T-helper 1 cell treated with Interleukin-12 subunit alpha and Interleukin-12 subunit beta and Interleukin-4 antibody, amounts not matched to agents 30 ng/mL and 1 ng/mL, for 36 hours (primary cell): ENCODE results near the gene XPO6. TPM values are rescaled to one million over a fixed set of nuclear protein-coding genes. Genes with fewer than 3 reads are reported as not detected.

ENCODE experiments used
- intact Hi-C: fragments of 100-400 bp; cut with micrococcal nuclease; formaldehyde crosslinking; loops from one replicate; pipeline ENCODE4 v1.15.1; 2024
- total RNA-seq: library from RNA; stranded (reverse); gene quantifications from 2 replicates; pipeline ENCODE4 v1.2.3, GENCODE V29; 2022

The XPO6 gene
- total RNA-seq, 1 donor from 2014 or later = 207 TPM

GRCh38 chr16:28210979-28211588 is 681 bp downstream of the XPO6 start:
- intact Hi-C loops = loop anchor here (1.0 to 5.0 kb wide), 4 partner anchors 17 to 664 kb away; partner anchors contain the start of gene GTF3C1

GRCh38 chr16:28210264-28210663 is 1.5 kb downstream of the XPO6 start:
- intact Hi-C loops = loop anchor here (1.0 to 5.0 kb wide), 3 partner anchors 16 to 663 kb away; partner anchors contain the start of gene GTF3C1

GRCh38 chr16:28208824-28209223 is 2.9 kb downstream of the XPO6 start:
- intact Hi-C loops = no loop called here

- intact Hi-C loops = no loop called here
These were observed 3.6 kb downstream of the XPO6 start for GRCh38 chr16:28208131-28208530.

- intact Hi-C loops = no loop called here
These were observed 4.4 kb downstream of the XPO6 start for GRCh38 chr16:28207399-28207798.

DNA sequence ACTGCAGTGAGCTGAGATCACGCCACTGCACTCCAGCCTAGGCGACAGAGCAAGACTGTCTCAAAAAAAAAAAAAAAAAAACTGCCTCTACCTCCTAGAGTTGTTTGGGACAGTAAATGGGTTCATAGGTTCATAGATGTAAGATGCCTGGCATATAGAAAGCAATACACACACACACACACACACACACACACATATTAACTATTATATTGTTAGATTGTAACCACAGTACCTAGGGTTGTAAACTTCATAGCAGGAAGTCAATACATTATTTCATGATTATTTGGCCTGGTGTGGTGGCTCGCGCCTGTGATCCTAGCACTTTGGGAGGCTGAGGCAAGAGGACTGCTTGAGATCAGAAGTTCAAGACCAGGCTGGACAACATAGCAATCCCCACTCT is 5.8 kb downstream of the XPO6 start:
- intact Hi-C loops = no loop called here

- intact Hi-C loops = no loop called here
These were observed 6.5 kb downstream of the XPO6 start for GRCh38 chr16:28205117-28205899.

- intact Hi-C loops = loop anchor here (5.0 kb wide), 1 partner anchor 37 kb away; no protein-coding TSS in a partner anchor
These were observed 7.1 kb downstream of the XPO6 start for GRCh38 chr16:28204622-28205021.

GRCh38 chr16:28204204-28204603 is 7.6 kb downstream of the XPO6 start:
- intact Hi-C loops = loop anchor here (5.0 kb wide), 1 partner anchor 37 kb away; no protein-coding TSS in a partner anchor

DNA sequence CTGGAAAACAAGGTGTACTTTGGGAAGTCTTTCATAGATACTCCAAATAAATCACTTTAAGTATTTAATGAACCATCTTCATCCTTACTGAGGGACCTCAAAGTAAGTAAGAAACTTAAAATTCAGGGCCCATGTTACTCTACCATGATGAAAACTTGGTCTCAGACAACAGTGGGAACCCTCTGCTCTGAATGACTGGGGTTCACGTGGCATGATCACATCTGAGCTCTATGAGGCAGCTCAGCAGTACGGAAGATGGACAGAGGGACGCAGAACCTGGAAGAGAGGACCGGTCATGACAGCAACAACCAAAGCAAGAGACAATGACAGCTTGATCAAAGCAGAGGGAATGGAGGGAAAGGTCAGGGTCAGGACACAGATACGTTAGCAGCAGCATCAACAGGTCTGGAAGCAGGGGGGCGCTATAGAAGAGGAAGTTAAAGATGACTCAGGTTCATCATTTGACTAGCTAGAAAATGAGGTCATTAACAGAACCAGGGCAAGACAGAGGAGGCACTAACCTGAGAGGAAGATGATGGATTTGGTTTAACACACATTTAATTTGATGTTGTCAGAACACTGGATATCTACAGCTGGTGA is 9.5 kb downstream of the XPO6 start:
- intact Hi-C loops = loop anchor here (1.0 to 5.0 kb wide), 2 partner anchors 8 to 35 kb away; no protein-coding TSS in a partner anchor

DNA sequence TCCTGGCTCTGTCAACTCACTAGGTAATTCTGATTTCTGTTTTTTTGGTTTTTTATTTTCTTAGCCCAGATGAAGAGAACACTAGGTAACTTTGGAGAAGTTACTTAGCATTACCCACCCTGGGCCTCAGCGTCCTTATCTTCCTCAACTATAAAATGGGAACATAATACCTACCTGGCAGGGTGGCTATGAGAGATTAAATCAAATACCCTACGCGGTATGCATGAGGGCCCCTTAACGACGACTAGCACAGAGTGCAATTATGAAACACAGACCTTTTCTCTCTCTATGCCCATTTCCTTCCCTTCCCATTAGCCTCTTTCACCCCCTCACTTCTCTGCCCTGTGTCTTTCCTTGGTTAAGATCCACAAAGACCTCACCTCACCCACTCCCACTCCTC is 11.1 kb downstream of the XPO6 start:
- intact Hi-C loops = loop anchor here (5.0 kb wide), 1 partner anchor 33 kb away; no protein-coding TSS in a partner anchor

GRCh38 chr16:28196387-28196987 is 15.3 kb downstream of the XPO6 start:
- intact Hi-C loops = loop anchor here (1.0 kb wide), 1 partner anchor 9 kb away; no protein-coding TSS in a partner anchor

GRCh38 chr16:28195859-28196258 is 15.9 kb downstream of the XPO6 start:
- intact Hi-C loops = loop anchor here (1.0 kb wide), 1 partner anchor 9 kb away; no protein-coding TSS in a partner anchor

GRCh38 chr16:28193530-28194423 is 18.0 kb downstream of the XPO6 start:
- intact Hi-C loops = loop anchor here (1.0 kb wide), 3 partner anchors 9 to 52 kb away; no protein-coding TSS in a partner anchor

GRCh38 chr16:28192806-28193529 is 18.8 kb downstream of the XPO6 start:
- intact Hi-C loops = loop anchor here (1.0 kb wide), 1 partner anchor 52 kb away; no protein-coding TSS in a partner anchor

GRCh38 chr16:28191364-28191960 is 20.3 kb downstream of the XPO6 start:
- intact Hi-C loops = no loop called here

- intact Hi-C loops = no loop called here
These were observed 22.5 kb downstream of the XPO6 start for GRCh38 chr16:28189245-28189644.

- intact Hi-C loops = no loop called here
These were observed 23.5 kb downstream of the XPO6 start for GRCh38 chr16:28188085-28188916.
